DOHH2 (cell line): ENCODE measurements around the gene ANKMY1.

Source experiments
- H3F3A ChIP-seq: fragments of 200-600 bp; sonication (generic), shearing (Covaris generic); 2 replicates; pipeline ENCODE4 v1.6.0; 2016; ENCODE audit warnings: antibody characterized with exemption, mild to moderate bottlenecking; ENCODE audit not compliant: control insufficient read depth, insufficient read depth
- H3K27ac ChIP-seq: fragments of 200-600 bp; sonication (generic); 2 replicates; pipeline ENCODE4 v1.5.1; 2014; ENCODE audit warnings: low read depth, mild to moderate bottlenecking, low read length, moderate library complexity
- H3K27me3 ChIP-seq: fragments of 200-600 bp; sonication (generic); 2 replicates; pipeline ENCODE4 v1.6.1; 2014; ENCODE audit warnings: mild to moderate bottlenecking, low read length, mixed read lengths; ENCODE audit not compliant: control insufficient read depth
- H3K36me3 ChIP-seq: fragments of 200-600 bp; sonication (generic); 2 replicates; pipeline ENCODE4 v1.6.1; 2014; ENCODE audit warnings: mild to moderate bottlenecking, low read length, moderate library complexity, mixed read lengths; ENCODE audit not compliant: control insufficient read depth
- H3K4me1 ChIP-seq: fragments of 200-600 bp; sonication (generic); 2 replicates; pipeline ENCODE4 v1.6.1; 2014; ENCODE audit warnings: mild to moderate bottlenecking, low read length, mixed read lengths; ENCODE audit not compliant: control insufficient read depth
- H3K4me2 ChIP-seq: fragments of 200-600 bp; sonication (generic); 2 replicates; pipeline ENCODE4 v1.6.0; 2014; ENCODE audit warnings: mild to moderate bottlenecking, low read length, moderate library complexity
- H3K4me3 ChIP-seq: fragments of 200-600 bp; sonication (generic); 2 replicates; pipeline ENCODE4 v1.5.1; 2014; ENCODE audit warnings: mild to moderate bottlenecking, low read length, mixed read lengths
- H3K79me2 ChIP-seq: fragments of 200-600 bp; sonication (generic); 2 replicates; pipeline ENCODE4 v1.6.1; 2014; ENCODE audit warnings: mild to moderate bottlenecking, low read length, mixed read lengths; ENCODE audit not compliant: control insufficient read depth
- H3K9me2 ChIP-seq: fragments of 200-600 bp; sonication (generic); replicated peaks from 2 replicates; pipeline ENCODE4 v1.6.1; 2014; ENCODE audit warnings: mild to moderate bottlenecking, low read length, mixed read lengths; ENCODE audit not compliant: control insufficient read depth
- H3K9me3 ChIP-seq: fragments of 200-600 bp; sonication (generic); 2 replicates; pipeline ENCODE4 v1.6.1; 2014; ENCODE audit warnings: antibody characterized with exemption, low read length, mixed read lengths; ENCODE audit not compliant: control insufficient read depth, insufficient read depth
- H4K20me1 ChIP-seq: fragments of 200-600 bp; sonication (generic); 2 replicates; pipeline ENCODE4 v1.6.0; 2014; ENCODE audit warnings: low read depth, mild to moderate bottlenecking, antibody characterized with exemption, low read length, moderate library complexity; ENCODE audit not compliant: control insufficient read depth, insufficient read depth
- EZH2phosphoT487 ChIP-seq: fragments of 200-600 bp; sonication (generic); IDR thresholded peaks from 2 replicates; pipeline ENCODE4 v1.6.1; 2017; ENCODE audit warnings: borderline replicate concordance, mild to moderate bottlenecking, antibody characterized with exemption, low read length, moderate library complexity, mixed read lengths
- TF ChIP-seq, protein P1 (sequence below): fragments of 200-600 bp; sonication (generic); IDR thresholded peaks from one replicate; pipeline ENCODE4 v1.5.1; 2014; ENCODE audit warnings: antibody characterized with exemption, mild to moderate bottlenecking, low read depth, low read length; ENCODE audit not compliant: poor library complexity, severe bottlenecking

ANKMY1 gene

DNA sequence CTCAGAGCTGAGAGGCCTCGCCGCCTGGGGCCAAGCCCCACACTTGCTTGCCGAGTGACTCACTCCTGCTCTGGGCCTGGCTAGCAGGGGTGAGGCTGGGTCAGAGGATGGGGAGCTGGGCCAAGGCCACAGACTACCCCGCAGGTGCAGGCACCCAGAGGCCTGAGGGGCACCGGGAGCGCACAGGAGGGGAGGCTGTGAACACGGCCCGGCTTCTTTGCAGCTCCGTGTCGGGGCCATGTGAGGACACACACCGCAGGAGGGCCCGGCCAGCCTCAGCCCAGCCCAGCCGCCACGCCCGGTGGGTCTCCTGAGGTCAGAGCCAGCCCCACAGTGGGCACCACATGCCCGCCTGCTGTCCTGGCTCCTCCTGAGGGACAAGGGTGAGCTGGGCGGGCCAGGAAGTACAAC is 113.9 kb downstream of the ANKMY1 start:
- H4K20me1 ChIP-seq: no peaks in the 10 kb centered on the region
- H3K9me3 ChIP-seq: no peaks in the 10 kb centered on the region
- no peaks in the 10 kb centered on the region for H3K27me3 ChIP-seq
- H3K9me2 ChIP-seq: no peaks in the 10 kb centered on the region
- no peaks in the 10 kb centered on the region for H3K4me1 ChIP-seq
- no peak overlapping the region for H3K4me2 ChIP-seq
- H3F3A ChIP-seq: no peaks in the 10 kb centered on the region
- no peaks in the 10 kb centered on the region for H3K36me3 ChIP-seq
- no peak overlapping the region for H3K27ac ChIP-seq
- no peaks in the 10 kb centered on the region for H3K79me2 ChIP-seq
- H3K4me3 ChIP-seq: no peak overlapping the region
- TF ChIP-seq, protein P1, sequence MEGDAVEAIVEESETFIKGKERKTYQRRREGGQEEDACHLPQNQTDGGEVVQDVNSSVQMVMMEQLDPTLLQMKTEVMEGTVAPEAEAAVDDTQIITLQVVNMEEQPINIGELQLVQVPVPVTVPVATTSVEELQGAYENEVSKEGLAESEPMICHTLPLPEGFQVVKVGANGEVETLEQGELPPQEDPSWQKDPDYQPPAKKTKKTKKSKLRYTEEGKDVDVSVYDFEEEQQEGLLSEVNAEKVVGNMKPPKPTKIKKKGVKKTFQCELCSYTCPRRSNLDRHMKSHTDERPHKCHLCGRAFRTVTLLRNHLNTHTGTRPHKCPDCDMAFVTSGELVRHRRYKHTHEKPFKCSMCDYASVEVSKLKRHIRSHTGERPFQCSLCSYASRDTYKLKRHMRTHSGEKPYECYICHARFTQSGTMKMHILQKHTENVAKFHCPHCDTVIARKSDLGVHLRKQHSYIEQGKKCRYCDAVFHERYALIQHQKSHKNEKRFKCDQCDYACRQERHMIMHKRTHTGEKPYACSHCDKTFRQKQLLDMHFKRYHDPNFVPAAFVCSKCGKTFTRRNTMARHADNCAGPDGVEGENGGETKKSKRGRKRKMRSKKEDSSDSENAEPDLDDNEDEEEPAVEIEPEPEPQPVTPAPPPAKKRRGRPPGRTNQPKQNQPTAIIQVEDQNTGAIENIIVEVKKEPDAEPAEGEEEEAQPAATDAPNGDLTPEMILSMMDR: no peak
- TF ChIP-seq EZH2phosphoT487: no peak

DNA sequence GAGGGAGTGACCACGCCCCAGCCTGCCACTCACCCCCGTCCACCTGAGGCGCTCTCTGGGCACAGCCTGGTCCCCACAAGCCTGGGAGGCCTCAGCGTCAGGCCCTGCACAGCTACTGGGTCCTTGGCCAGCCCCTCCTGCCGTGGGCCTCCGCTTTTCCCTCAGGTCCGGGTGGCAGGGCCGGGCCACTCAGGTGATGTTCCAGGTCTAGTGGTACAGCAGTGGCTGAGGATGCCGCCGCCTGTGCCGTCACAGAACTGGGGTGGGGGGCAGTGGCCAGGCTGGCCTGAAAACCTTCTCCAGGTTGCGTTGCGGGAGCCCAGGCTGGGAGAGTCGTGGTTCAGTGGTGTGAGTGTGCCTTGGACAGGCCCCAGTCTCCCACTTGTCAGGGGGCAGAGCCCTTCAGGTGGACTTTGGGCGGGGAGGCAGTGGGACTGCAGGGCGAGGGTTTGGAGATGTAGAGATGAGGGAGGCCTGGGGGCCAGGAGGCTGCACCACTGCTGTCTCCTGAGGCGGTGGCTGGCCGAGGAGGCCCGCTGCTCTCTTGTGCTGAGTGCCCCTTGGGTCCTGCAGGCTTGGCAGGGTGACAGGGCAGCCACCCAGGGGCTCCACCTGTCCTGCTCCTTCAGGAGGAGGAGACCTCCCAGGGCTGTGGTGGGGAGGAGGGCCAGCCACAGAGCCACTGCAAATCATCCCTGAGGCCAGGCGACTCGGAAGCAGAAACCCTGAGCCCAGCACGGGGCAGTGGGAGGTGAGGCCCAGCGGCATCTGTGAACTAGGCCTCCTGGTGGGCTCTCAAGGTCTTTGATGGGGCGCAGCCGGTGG is 114.7 kb downstream of the ANKMY1 start:
- no peaks in the 10 kb centered on the region for H3K4me1 ChIP-seq
- no peaks in the 10 kb centered on the region for H3K36me3 ChIP-seq
- no peak overlapping the region for H3K27ac ChIP-seq
- H3F3A ChIP-seq: no peaks in the 10 kb centered on the region
- no peak overlapping the region for H3K4me2 ChIP-seq
- H3K4me3 ChIP-seq: no peak overlapping the region
- H3K79me2 ChIP-seq: no peaks in the 10 kb centered on the region
- no peaks in the 10 kb centered on the region for H3K9me2 ChIP-seq
- H3K9me3 ChIP-seq: no peaks in the 10 kb centered on the region
- TF ChIP-seq EZH2phosphoT487: no peak
- TF ChIP-seq, protein P1: no peak
- H3K27me3 ChIP-seq: 0 out of 2 replicates have a peak, but pooled peaks cover under 1% of the 10 kb centered on the region
- H4K20me1 ChIP-seq: no peaks in the 10 kb centered on the region

DNA sequence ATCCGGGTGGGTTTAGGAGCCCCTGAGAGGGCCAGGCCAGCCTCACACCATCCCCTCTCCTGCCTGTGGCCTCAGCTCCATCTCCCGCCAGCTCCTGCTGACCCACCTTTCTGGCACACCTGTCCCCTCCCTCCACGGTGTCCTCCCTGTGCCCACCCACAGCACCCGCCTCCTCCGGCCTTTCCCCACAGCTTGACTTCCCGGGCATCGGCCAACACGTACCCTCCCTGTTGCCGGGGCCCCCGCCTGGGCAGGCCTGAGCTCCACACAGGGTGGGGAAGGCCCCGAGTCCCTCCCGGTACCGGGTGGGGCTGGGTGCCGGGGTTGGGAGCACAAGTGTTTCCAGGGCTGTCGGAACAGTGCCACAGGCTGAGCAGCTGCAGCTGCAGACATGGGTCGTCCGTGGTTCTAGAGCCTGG is 115.8 kb downstream of the ANKMY1 start:
- H3K4me3 ChIP-seq: no peak overlapping the region
- peaks cover 11% of the 10 kb centered on the region; the same call in 1 of the 2 replicates for H3K27me3 ChIP-seq
- no peaks in the 10 kb centered on the region for H3K9me2 ChIP-seq
- no peaks in the 10 kb centered on the region for H3K9me3 ChIP-seq
- H3K4me2 ChIP-seq: no peak overlapping the region
- TF ChIP-seq, protein P1: no peak
- no peak for TF ChIP-seq EZH2phosphoT487
- no peaks in the 10 kb centered on the region for H3K79me2 ChIP-seq
- no peaks in the 10 kb centered on the region for H3K4me1 ChIP-seq
- H3K36me3 ChIP-seq: no peaks in the 10 kb centered on the region
- no peaks in the 10 kb centered on the region for H4K20me1 ChIP-seq
- no peaks in the 10 kb centered on the region for H3F3A ChIP-seq
- H3K27ac ChIP-seq: no peak overlapping the region
